Neural progenitor cell (in vitro differentiated cells): ENCODE data around the gene TBCD. TPM values are rescaled to one million over a fixed set of nuclear protein-coding genes. Genes with fewer than 3 reads are reported as not detected.
A peak's percentile ranks its signal among the peaks of the same experiment; 100 is the strongest.

Experiments used
- DNase-seq: peaks from one replicate; pipeline ENCODE4 v3.0.0-alpha.2; 2016; ENCODE audit warnings: low spot score
- H2AFZ ChIP-seq: fragments of 200-600 bp; sonication (generic); replicated peaks from 2 replicates; pipeline ENCODE4 v1.6.1; 2016; ENCODE audit warnings: antibody characterized with exemption
- H3F3A ChIP-seq: fragments of 200-600 bp; sonication (generic); 2 replicates; pipeline ENCODE4 v1.6.1; 2016; ENCODE audit warnings: antibody characterized with exemption, low read depth
- H3K27ac ChIP-seq: fragments of 200-600 bp; sonication (generic); 2 replicates; pipeline ENCODE4 v1.5.1; 2016; ENCODE audit warnings: mild to moderate bottlenecking
- H3K27me3 ChIP-seq: fragments of 200-600 bp; sonication (generic); 2 replicates; pipeline ENCODE4 v1.6.1; 2016; ENCODE audit warnings: mild to moderate bottlenecking, moderate library complexity
- H3K36me3 ChIP-seq: fragments of 200-600 bp; sonication (generic); 2 replicates; pipeline ENCODE4 v1.5.1; 2016
- H3K4me1 ChIP-seq: fragments of 200-600 bp; sonication (generic); 2 replicates; pipeline ENCODE4 v1.6.1; 2016; ENCODE audit warnings: mixed run types
- H3K4me2 ChIP-seq: fragments of 200-600 bp; sonication (generic); 2 replicates; pipeline ENCODE4 v1.6.1; 2016
- H3K4me3 ChIP-seq: fragments of 200-600 bp; sonication (generic); 2 replicates; pipeline ENCODE4 v1.5.1; 2016
- H3K79me2 ChIP-seq: fragments of 200-600 bp; sonication (generic); 2 replicates; pipeline ENCODE4 v1.6.1; 2016; ENCODE audit warnings: low read depth
- H3K9ac ChIP-seq: fragments of 200-600 bp; sonication (generic); 2 replicates; pipeline ENCODE4 v1.6.1; 2016
- H3K9me3 ChIP-seq: fragments of 200-600 bp; sonication (generic); 2 replicates; pipeline ENCODE4 v1.5.1; 2016; ENCODE audit warnings: low read depth
- H4K20me1 ChIP-seq: fragments of 200-600 bp; sonication (generic); 2 replicates; pipeline ENCODE4 v1.6.1; 2016; ENCODE audit warnings: low read depth
- H3K27ac Mint-ChIP-seq: 3 replicates; pipeline ENCODE4 v1.8.0; 2021; ENCODE audit warnings: mixed read lengths
- H3K27me3 Mint-ChIP-seq: 2 replicates; pipeline ENCODE4 v1.8.0; 2022; ENCODE audit warnings: low read depth, mild to moderate bottlenecking, inconsistent platforms, moderate library complexity, mixed read lengths; ENCODE audit not compliant: insufficient read depth
- H3K36me3 Mint-ChIP-seq: 3 replicates; pipeline ENCODE4 v1.8.0; 2021; ENCODE audit warnings: mixed read lengths
- H3K4me1 Mint-ChIP-seq: 3 replicates; pipeline ENCODE4 v1.8.0; 2021; ENCODE audit warnings: mixed read lengths
- H3K4me3 Mint-ChIP-seq: 3 replicates; pipeline ENCODE4 v1.8.0; 2021; ENCODE audit warnings: mild to moderate bottlenecking, moderate library complexity, mixed read lengths
- H3K9me3 Mint-ChIP-seq: 3 replicates; pipeline ENCODE4 v1.8.0; 2020; ENCODE audit warnings: mixed read lengths
- CTCF ChIP-seq: fragments of 200-600 bp; sonication (generic); IDR thresholded peaks from 2 replicates; pipeline ENCODE4 v1.5.1; 2017; ENCODE audit warnings: antibody characterized with exemption, mild to moderate bottlenecking
- EZH2 ChIP-seq: fragments of 200-600 bp; sonication (generic); IDR thresholded peaks from 2 replicates; pipeline ENCODE4 v1.6.1; 2017; ENCODE audit warnings: antibody characterized with exemption, mild to moderate bottlenecking, moderate library complexity
- EZH2phosphoT487 ChIP-seq: fragments of 200-600 bp; sonication (generic); IDR thresholded peaks from 2 replicates; pipeline ENCODE4 v1.6.1; 2017; ENCODE audit warnings: antibody characterized with exemption
- total RNA-seq: library from RNA; depleted of rRNA; stranded (reverse); fragments of >200 nt; gene quantifications from 2 replicates; pipeline ENCODE4 v1.2.3, GENCODE V29; 2015; ENCODE audit warnings: low replicate concordance

Gene TBCD
- total RNA-seq, 1 donor from 2014 or later = 76.4 TPM

GRCh38 chr17:82786427-82786826 is 34.6 kb downstream of the TBCD start:
- Mint-ChIP-seq H3K27ac (no peak overlapping the region), H3K36me3 (peaks cover 16% of the 10 kb centered on the region), H3K9me3 (no peaks in the 10 kb centered on the region), H3K4me3 (no peak overlapping the region), H3K4me1 (peaks cover 20% of the 10 kb centered on the region), H3K27me3 (no peaks in the 10 kb centered on the region)
- no peaks in the 10 kb centered on the region for H3K36me3 ChIP-seq
- peaks cover 11% of the 10 kb centered on the region for H4K20me1 ChIP-seq
- no peak for DNase-seq
- H3K9ac ChIP-seq = no peak overlapping the region
- H3F3A ChIP-seq = peaks cover 2% of the 10 kb centered on the region
- no peak overlapping the region for H3K4me3 ChIP-seq
- TF ChIP-seq EZH2 (no peak), CTCF (no peak), EZH2phosphoT487 (no peak)
- H3K9me3 ChIP-seq = no peaks in the 10 kb centered on the region
- H3K27me3 ChIP-seq = no peaks in the 10 kb centered on the region
- no peaks in the 10 kb centered on the region for H3K79me2 ChIP-seq
- no peak overlapping the region for H3K27ac ChIP-seq
- no peak overlapping the region for H3K4me2 ChIP-seq
- peaks cover 3% of the 10 kb centered on the region for H3K4me1 ChIP-seq
- no peak overlapping the region for H2AFZ ChIP-seq

- Histone ChIP-seq H3K4me1 (no peaks in the 10 kb centered on the region), H3K4me2 (no peak overlapping the region), H3F3A (no peaks in the 10 kb centered on the region), H3K9ac (no peak overlapping the region), H3K36me3 (no peaks in the 10 kb centered on the region), H3K9me3 (no peaks in the 10 kb centered on the region), H4K20me1 (peaks cover 8% of the 10 kb centered on the region), H3K27ac (no peak overlapping the region), H3K79me2 (peaks cover 1% of the 10 kb centered on the region), H3K27me3 (no peaks in the 10 kb centered on the region), H3K4me3 (no peak overlapping the region), H2AFZ (no peak overlapping the region)
- peaks cover 19% of the 10 kb centered on the region for H3K36me3 Mint-ChIP-seq
- no peak overlapping the region for H3K4me3 Mint-ChIP-seq
- H3K9me3 Mint-ChIP-seq = no peaks in the 10 kb centered on the region
- no peak for TF ChIP-seq EZH2phosphoT487
- TF ChIP-seq EZH2 = no peak
- no peak for TF ChIP-seq CTCF
- no peak for DNase-seq
- no peak overlapping the region for H3K27ac Mint-ChIP-seq
- no peaks in the 10 kb centered on the region for H3K27me3 Mint-ChIP-seq
- H3K4me1 Mint-ChIP-seq = peaks cover 19% of the 10 kb centered on the region
These were observed 35.4 kb downstream of the TBCD start for GRCh38 chr17:82787081-82787848.

GRCh38 chr17:82788206-82789001 is 36.5 kb downstream of the TBCD start:
- Histone ChIP-seq H3K4me2 (no peak overlapping the region), H3K9ac (no peak overlapping the region), H2AFZ (no peak overlapping the region), H3K4me1 (no peaks in the 10 kb centered on the region), H3K79me2 (peaks cover 11% of the 10 kb centered on the region), H3K27me3 (no peaks in the 10 kb centered on the region), H3K9me3 (no peaks in the 10 kb centered on the region), H3K36me3 (no peaks in the 10 kb centered on the region), H3K27ac (no peak overlapping the region), H3F3A (no peaks in the 10 kb centered on the region), H3K4me3 (no peak overlapping the region), H4K20me1 (peaks cover 8% of the 10 kb centered on the region)
- no peak for DNase-seq
- Mint-ChIP-seq H3K27me3 (no peaks in the 10 kb centered on the region), H3K27ac (peak overlapping the region; percentile 2), H3K9me3 (no peaks in the 10 kb centered on the region), H3K36me3 (peaks cover 15% of the 10 kb centered on the region), H3K4me3 (no peak overlapping the region), H3K4me1 (peaks cover 17% of the 10 kb centered on the region)
- TF ChIP-seq EZH2 = no peak
- TF ChIP-seq EZH2phosphoT487 = no peak
- TF ChIP-seq CTCF = no peak
